Measurements from ENCODE around the gene RYR2.

DNA sequence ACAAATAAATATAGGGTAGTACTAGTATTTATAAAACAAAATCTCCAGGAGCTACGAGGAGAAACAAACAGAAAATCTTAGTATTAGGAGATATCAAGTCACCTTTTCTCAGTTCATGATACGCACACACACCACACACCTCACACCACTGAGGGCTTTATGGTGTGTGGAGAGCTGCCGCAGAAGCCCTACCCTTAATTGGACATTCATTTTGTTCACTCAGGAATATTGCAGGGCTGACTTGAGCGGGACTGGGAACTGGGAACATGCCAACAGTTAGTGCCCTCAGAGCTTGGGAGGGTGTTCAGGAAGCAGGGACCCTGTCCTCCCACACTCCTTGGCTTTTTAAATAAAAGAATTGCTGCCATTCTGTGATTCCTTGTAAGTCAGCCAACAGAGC, 386.8 kb downstream of the RYR2 start:
- TF ChIP-seq, protein P1, sequence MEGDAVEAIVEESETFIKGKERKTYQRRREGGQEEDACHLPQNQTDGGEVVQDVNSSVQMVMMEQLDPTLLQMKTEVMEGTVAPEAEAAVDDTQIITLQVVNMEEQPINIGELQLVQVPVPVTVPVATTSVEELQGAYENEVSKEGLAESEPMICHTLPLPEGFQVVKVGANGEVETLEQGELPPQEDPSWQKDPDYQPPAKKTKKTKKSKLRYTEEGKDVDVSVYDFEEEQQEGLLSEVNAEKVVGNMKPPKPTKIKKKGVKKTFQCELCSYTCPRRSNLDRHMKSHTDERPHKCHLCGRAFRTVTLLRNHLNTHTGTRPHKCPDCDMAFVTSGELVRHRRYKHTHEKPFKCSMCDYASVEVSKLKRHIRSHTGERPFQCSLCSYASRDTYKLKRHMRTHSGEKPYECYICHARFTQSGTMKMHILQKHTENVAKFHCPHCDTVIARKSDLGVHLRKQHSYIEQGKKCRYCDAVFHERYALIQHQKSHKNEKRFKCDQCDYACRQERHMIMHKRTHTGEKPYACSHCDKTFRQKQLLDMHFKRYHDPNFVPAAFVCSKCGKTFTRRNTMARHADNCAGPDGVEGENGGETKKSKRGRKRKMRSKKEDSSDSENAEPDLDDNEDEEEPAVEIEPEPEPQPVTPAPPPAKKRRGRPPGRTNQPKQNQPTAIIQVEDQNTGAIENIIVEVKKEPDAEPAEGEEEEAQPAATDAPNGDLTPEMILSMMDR (conservative IDR thresholded peaks at IDR 0.05; ENCODE audit: low read depth, low read length), result no peak
- TF ChIP-seq EZH2 (IDR thresholded peaks at IDR 0.05; ENCODE audit: borderline replicate concordance, low read depth, low read length, poor library complexity, severe bottlenecking), result no peak

Data from A673 (cell line).